Right lobe of liver (tissue), 6 donors: ENCODE measurements around the gene C16orf92. TPM values are rescaled to one million over a fixed set of nuclear protein-coding genes. Genes with fewer than 3 reads are reported as not detected.
"Not testable (repeated sequence)": the region's sequence is repeated elsewhere in the genome, so short reads cannot be mapped to it uniquely, and the experiment has no call there.

Experiments
- ATAC-seq, 4 donors: fragments of 200-7000 bp; cut with Tn5 transposase; one replicate each; pipeline ENCODE4 v1.9.1; 2020; ENCODE audit warnings: mild to moderate bottlenecking in 4 of 4, moderate library complexity in 4 of 4
- DNase-seq, 3 donors: peaks; one replicate each; pipeline ENCODE4 v3.0.0-alpha.2; 2020
- H3K27ac ChIP-seq, 3 donors: fragments of 200-600 bp; one replicate each; pipeline ENCODE4 v1.8.0; 2022
- H3K27me3 ChIP-seq, 2 donors: fragments of 200-600 bp; one replicate each; pipeline ENCODE4 v1.8.0; 2022
- H3K36me3 ChIP-seq, 4 donors: fragments of 200-600 bp; sonication (generic) in 1 of 4; one replicate each; pipeline versions ENCODE4 v1.5.1 to v1.8.0; 2017 to 2022; ENCODE audit warnings: control low read depth in 1 of 4
- H3K4me1 ChIP-seq, 4 donors: fragments of 200-600 bp; sonication (generic) in 1 of 4; one replicate each; pipeline versions ENCODE4 v1.5.1 to v1.8.0; 2017 to 2022; ENCODE audit warnings: control low read depth in 1 of 4
- H3K4me3 ChIP-seq, 3 donors: fragments of 200-600 bp; one replicate each; pipeline ENCODE4 v1.8.0; 2022
- H3K9me3 ChIP-seq, 4 donors: fragments of 200-600 bp; sonication (generic) in 1 of 4; one replicate each; pipeline versions ENCODE4 v1.5.1 to v1.8.0; 2017 to 2022; ENCODE audit warnings: control low read depth in 1 of 4
- POLR2A ChIP-seq: fragments of 450-650 bp; IDR thresholded peaks from one replicate; pipeline ENCODE4 v1.6.1; 2017; ENCODE audit warnings: antibody characterized with exemption, mild to moderate bottlenecking
- WGBS: methylation state at CpG from one replicate; pipeline ENCODE4 v1.1.6; 2018; ENCODE audit warnings: low coverage, low lambda C conversion rate; ENCODE audit not compliant: insufficient coverage; ENCODE audit errors: missing lambda C conversion rate; 5-methylcytosine and 5-hydroxymethylcytosine counted together
- intact Hi-C, 2 donors: fragments of 100-400 bp; cut with DNase I; formaldehyde crosslinking; loops; one replicate each; pipeline versions ENCODE4 v1.11.2 to v1.14.1; 2022
- total RNA-seq, 6 experiments: library from RNA; depleted of rRNA in 2 of 6; stranded (reverse); fragments of >200 nt in 2 of 6; fragmentation: NEBNext Ultra II Directional in 3 of 6; extraction: Animal tissue kit (Norgen Biotek cat#: 25700) in 3 of 6; gene quantifications; one replicate each; pipeline versions ENCODE4 v1.1.0 to v1.2.4, GENCODE V29; 2016 to 2023
- TF ChIP-seq, protein P1 (sequence below), 4 donors: fragments of 200-600 bp in 3 of 4; fragments of 450-650 bp in 1 of 4; IDR thresholded peaks; one replicate each; pipeline versions ENCODE4 v1.5.1 to v1.8.0; 2016 to 2022; ENCODE audit warnings: antibody characterized with exemption in 4 of 4, mild to moderate bottlenecking in 2 of 4
- donor health status: DM: no; HTN: yes; CAD: no.
- donor health status: DM: no; HTN: no; CAD: no.
- donor health status: DM: no; HTN: no; CAD: no.
- donor health status: DM: no; HTN: yes; CAD: no.
- donor health status: DM: no; HTN: yes; CAD: no.

The C16orf92 gene
- total RNA-seq, 6 experiments from 2014 or later, result not detected

DNA sequence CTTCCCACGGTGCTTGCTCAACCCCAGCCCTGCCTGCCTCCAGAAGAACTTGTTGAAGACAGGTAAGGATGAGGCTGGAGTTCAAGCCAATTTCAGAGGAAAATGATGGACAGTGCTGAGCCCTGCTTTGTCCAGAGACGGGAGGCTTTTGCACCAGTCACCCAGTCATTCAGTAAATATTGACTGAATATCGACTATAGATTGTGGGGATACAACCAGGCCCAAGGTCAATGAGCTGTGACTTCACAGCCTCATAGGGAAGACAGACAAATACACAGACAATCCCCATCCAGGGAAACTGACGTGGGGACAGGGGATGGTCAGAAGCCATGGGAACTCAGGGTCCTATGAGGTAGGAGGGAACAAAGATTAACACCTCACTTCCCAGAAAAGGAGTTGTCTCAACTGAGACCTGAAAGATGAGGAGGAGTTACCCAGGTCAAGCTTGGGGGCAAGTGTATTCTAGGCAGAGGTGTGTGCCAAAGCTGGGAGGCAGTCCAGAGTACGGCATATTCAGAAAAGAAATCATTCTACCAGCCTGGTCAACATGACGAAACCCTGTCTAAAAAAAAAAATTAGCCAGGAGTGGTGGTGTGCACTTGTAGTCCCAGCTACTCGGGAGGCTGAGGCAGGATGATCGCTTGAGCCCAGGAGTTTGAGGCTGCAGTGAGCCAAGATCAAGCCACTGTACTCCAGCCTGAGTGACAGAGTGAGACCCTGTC lies 6.3 kb upstream of the C16orf92 start:
- ATAC-seq (no peak), DNase-seq (no peak)
- no peak overlapping the region for H3K4me3 ChIP-seq
- H3K36me3 ChIP-seq, result no peaks in the 10 kb centered on the region
- peaks cover 0 to 8% (median 0%) of the 10 kb centered on the region in 4 donors for H3K4me1 ChIP-seq
- no peak overlapping the region for H3K27ac ChIP-seq
- no peak for TF ChIP-seq POLR2A
- TF ChIP-seq, protein P1, sequence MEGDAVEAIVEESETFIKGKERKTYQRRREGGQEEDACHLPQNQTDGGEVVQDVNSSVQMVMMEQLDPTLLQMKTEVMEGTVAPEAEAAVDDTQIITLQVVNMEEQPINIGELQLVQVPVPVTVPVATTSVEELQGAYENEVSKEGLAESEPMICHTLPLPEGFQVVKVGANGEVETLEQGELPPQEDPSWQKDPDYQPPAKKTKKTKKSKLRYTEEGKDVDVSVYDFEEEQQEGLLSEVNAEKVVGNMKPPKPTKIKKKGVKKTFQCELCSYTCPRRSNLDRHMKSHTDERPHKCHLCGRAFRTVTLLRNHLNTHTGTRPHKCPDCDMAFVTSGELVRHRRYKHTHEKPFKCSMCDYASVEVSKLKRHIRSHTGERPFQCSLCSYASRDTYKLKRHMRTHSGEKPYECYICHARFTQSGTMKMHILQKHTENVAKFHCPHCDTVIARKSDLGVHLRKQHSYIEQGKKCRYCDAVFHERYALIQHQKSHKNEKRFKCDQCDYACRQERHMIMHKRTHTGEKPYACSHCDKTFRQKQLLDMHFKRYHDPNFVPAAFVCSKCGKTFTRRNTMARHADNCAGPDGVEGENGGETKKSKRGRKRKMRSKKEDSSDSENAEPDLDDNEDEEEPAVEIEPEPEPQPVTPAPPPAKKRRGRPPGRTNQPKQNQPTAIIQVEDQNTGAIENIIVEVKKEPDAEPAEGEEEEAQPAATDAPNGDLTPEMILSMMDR (IDR thresholded peaks at IDR 0.05), result no peak
- intact Hi-C loops, result no loop called here
- no peaks in the 10 kb centered on the region for H3K27me3 ChIP-seq
- H3K9me3 ChIP-seq, result no peaks in the 10 kb centered on the region
- WGBS, result 44% methylated on average over 7 of the region's 8 CpGs

DNA sequence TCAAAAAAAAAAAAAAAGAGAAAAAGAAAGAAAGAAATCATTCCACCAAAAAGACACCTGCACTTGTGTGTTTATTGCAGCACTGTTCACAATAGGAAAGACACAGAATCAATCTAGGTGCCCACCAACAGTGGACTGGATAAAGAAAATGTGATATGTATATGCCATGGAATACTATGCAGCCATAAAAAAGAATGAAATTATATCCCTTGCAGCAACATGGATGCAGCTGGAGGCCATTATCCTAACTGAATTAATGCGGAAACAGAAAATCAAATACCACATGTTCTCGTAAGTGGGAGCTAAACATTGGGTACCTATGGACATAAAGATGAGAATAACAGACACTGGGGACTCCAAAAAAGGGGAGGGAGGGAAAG lies 5.7 kb upstream of the C16orf92 start:
- no peak overlapping the region for H3K27ac ChIP-seq
- intact Hi-C loops, result no loop called here
- no peak for DNase-seq
- ATAC-seq, result no peak
- WGBS, result 91% methylated on average over 2 of the region's 2 CpGs
- no peaks in the 10 kb centered on the region for H3K27me3 ChIP-seq
- H3K36me3 ChIP-seq, result no peaks in the 10 kb centered on the region
- peaks cover 0 to 9% (median 0%) of the 10 kb centered on the region in 4 donors for H3K4me1 ChIP-seq
- no peaks in the 10 kb centered on the region for H3K9me3 ChIP-seq
- no peak overlapping the region for H3K4me3 ChIP-seq
- TF ChIP-seq, protein P1 (IDR thresholded peaks at IDR 0.05), result no peak
- TF ChIP-seq POLR2A, result no peak

DNA sequence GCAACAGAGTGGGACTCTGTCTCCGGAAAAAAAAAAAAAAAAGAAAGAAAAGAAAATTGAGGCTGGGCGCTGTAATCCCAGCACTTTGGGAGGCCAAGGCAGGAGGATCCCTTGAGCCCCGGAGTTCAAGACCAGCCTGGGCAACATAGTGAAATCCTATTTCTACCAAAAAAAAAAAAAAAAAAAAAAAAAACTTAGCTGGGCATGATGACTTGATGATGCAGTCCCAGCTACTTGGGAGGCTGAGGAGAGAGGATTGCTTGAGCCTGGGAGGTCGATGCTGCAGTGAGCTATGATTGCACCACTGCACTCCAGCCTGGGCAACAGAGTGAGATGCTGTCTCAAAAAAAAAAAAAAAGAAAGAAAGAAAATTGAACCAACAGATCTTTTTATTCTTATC lies 5.1 kb upstream of the C16orf92 start:
- H3K27ac ChIP-seq, H3K27me3 ChIP-seq, H3K36me3 ChIP-seq, intact Hi-C loops, H3K4me3 ChIP-seq, DNase-seq, H3K4me1 ChIP-seq, ATAC-seq, H3K9me3 ChIP-seq: not testable (repeated sequence)
- 82% methylated on average over 2 of the region's 4 CpGs for WGBS

DNA sequence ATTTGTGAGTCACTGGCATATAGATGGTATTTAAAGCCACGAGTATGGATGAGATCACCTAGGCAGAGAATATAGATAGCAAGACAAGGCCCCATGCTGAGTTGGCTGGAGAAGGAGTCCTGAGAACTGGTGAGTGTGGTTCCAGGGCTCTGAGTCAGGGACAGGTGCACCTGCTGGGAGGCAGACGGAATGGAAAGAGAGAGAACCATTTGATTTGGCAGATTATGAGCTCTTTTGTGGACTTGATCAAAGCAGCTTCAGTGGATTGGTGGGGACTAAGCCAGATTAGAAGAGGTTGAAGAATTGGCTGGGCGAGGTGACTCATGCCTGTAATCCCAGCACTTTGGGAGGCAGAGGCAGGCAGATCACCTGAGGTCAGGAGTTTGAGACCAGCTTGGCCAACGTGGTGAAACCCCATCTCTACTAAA lies 4.3 kb upstream of the C16orf92 start:
- ATAC-seq, result no peak
- intact Hi-C loops, result no loop called here
- peaks cover 0 to 9% (median 0%) of the 10 kb centered on the region in 4 donors for H3K4me1 ChIP-seq
- H3K4me3 ChIP-seq, result no peak overlapping the region
- no peaks in the 10 kb centered on the region for H3K27me3 ChIP-seq
- WGBS, result 61% methylated on average over 3 of the region's 4 CpGs
- no peaks in the 10 kb centered on the region for H3K36me3 ChIP-seq
- H3K9me3 ChIP-seq, result no peaks in the 10 kb centered on the region
- no peak for TF ChIP-seq POLR2A
- TF ChIP-seq, protein P1 (IDR thresholded peaks at IDR 0.05), result no peak
- no peak for DNase-seq
- no peak overlapping the region for H3K27ac ChIP-seq

DNA sequence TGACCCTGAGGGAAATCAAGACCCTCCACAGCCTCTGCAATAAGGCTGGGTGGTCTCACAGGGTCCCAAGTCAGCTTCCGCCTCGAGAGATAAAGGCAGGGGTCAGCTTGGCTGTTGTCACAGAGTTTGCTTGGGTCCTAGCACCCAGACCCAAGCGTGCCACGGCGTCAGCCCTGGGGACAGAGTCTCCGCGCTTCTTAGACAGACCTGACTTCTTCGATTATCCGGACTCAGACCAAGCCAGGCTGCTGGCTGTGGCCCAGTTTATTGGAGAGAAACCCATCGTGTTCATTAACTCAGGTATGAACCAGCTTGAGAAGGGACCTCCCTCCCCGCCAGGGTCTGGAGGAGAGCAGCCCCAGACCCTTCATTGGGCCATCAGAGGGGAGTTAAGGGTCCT lies 588 bp downstream of the C16orf92 start:
- H3K4me3 ChIP-seq, result no peak overlapping the region
- TF ChIP-seq POLR2A, result no peak
- intact Hi-C loops, result loop anchor here in 1 of 2 donors (10.0 kb wide), 2 partner anchors 149 to 329 kb away; no protein-coding TSS in a partner anchor
- WGBS, result no CpG with 5 or more reads among the region's 11 CpGs
- no peak for ATAC-seq
- H3K36me3 ChIP-seq, result no peaks in the 10 kb centered on the region
- peaks cover 0 to 9% (median 0%) of the 10 kb centered on the region in 4 donors for H3K4me1 ChIP-seq
- H3K27me3 ChIP-seq, result no peaks in the 10 kb centered on the region
- no peak overlapping the region for H3K27ac ChIP-seq
- no peaks in the 10 kb centered on the region for H3K9me3 ChIP-seq
- DNase-seq, result no peak
